T-helper 22 cell (primary cell): ENCODE measurements around the gene MRGPRF.
"Not testable (repeated sequence)": the region's sequence is repeated elsewhere in the genome, so short reads cannot be mapped to it uniquely, and the experiment has no call there.

Experiments
- DNase-seq: peaks from one replicate; pipeline ENCODE4 v3.0.0-alpha.2; 2020; ENCODE audit warnings: low read depth

The MRGPRF gene

GRCh38 chr11:69002570-69003231, 10.3 kb downstream of the MRGPRF start:
- DNase-seq: no peak

GRCh38 chr11:69002110-69002569, 10.9 kb downstream of the MRGPRF start:
- no peak for DNase-seq

GRCh38 chr11:69001243-69002081, 11.6 kb downstream of the MRGPRF start:
- no peak for DNase-seq

- no peak for DNase-seq
Measured at GRCh38 chr11:69000831-69001242, 12.2 kb downstream of the MRGPRF start.

GRCh38 chr11:69000391-69000790, 12.7 kb downstream of the MRGPRF start:
- DNase-seq: no peak

GRCh38 chr11:68999748-69000355, 13.2 kb downstream of the MRGPRF start:
- DNase-seq: not testable (repeated sequence)

GRCh38 chr11:68999093-68999747, 13.8 kb downstream of the MRGPRF start:
- no peak for DNase-seq

- DNase-seq: no peak
Measured at GRCh38 chr11:68998390-68998911, 14.6 kb downstream of the MRGPRF start.

GRCh38 chr11:68997995-68998348, 15.1 kb downstream of the MRGPRF start:
- no peak for DNase-seq

- DNase-seq: no peak
Measured at GRCh38 chr11:68997124-68997994, 15.7 kb downstream of the MRGPRF start.

- no peak for DNase-seq
Measured at GRCh38 chr11:68996376-68997123, 16.5 kb downstream of the MRGPRF start.

- no peak for DNase-seq
Measured at GRCh38 chr11:68994894-68995285, 18.2 kb downstream of the MRGPRF start.

GRCh38 chr11:68994161-68994893, 18.7 kb downstream of the MRGPRF start:
- no peak for DNase-seq

- no peak for DNase-seq
Measured at GRCh38 chr11:68993546-68993945, 19.5 kb downstream of the MRGPRF start.

- no peak for DNase-seq
Measured at GRCh38 chr11:68992743-68993255, 20.2 kb downstream of the MRGPRF start.

GRCh38 chr11:68990995-68991780, 21.9 kb downstream of the MRGPRF start:
- no peak for DNase-seq

GRCh38 chr11:68989936-68990606, 23.0 kb downstream of the MRGPRF start:
- DNase-seq: no peak

GRCh38 chr11:68988491-68988890, 24.6 kb downstream of the MRGPRF start:
- no peak for DNase-seq
